ENCODE results near the gene KNG1. TPM values are rescaled to one million over a fixed set of nuclear protein-coding genes. Genes with fewer than 3 reads are reported as not detected.
"Not testable (repeated sequence)": the region's sequence is repeated elsewhere in the genome, so short reads cannot be mapped to it uniquely, and the experiment has no call there.

KNG1 gene
- 56.9 TPM for polyA plus RNA-seq (ENCODE audit: insufficient read length)
- long read RNA-seq, donor 1, transcript KNG1-206 (11 exons, 2,176 nt), result major isoform, 32 of 45 reads
- long read RNA-seq, donor 1, transcript KNG1-201 (10 exons, 3,766 nt), result minor isoform, 6 of 45 reads
- long read RNA-seq, donor 1, partial matches to known transcripts, result 7 of 45 reads
- long read RNA-seq, donor 1, other reads (novel, unspliced or antisense), result 0 of 45 reads
- long read RNA-seq, donor 2, transcript KNG1-206 (11 exons, 2,176 nt), result major isoform, 23 of 26 reads
- long read RNA-seq, donor 2, partial matches to known transcripts, result 0 of 26 reads
- long read RNA-seq, donor 2, other reads (novel, unspliced or antisense), result 0 of 26 reads
- long read RNA-seq, donor 3, partial matches to known transcripts, result 0 of 6 reads
- long read RNA-seq, donor 3, other reads (novel, unspliced or antisense), result 0 of 6 reads
- long read RNA-seq, donor 4, partial matches to known transcripts, result 0 of 2 reads
- long read RNA-seq, donor 4, other reads (novel, unspliced or antisense), result 0 of 2 reads
- long read RNA-seq, donor 5, transcript KNG1-206 (11 exons, 2,176 nt), result major isoform, 27 of 29 reads
- long read RNA-seq, donor 5, partial matches to known transcripts, result 0 of 29 reads
- long read RNA-seq, donor 5, other reads (novel, unspliced or antisense), result 0 of 29 reads
- long read RNA-seq, donor 6, transcript KNG1-206 (11 exons, 2,176 nt), result major isoform, 17 of 33 reads
- long read RNA-seq, donor 6, transcript KNG1-201 (10 exons, 3,766 nt), result minor isoform, 5 of 33 reads
- long read RNA-seq, donor 6, partial matches to known transcripts, result 10 of 33 reads
- long read RNA-seq, donor 6, other reads (novel, unspliced or antisense), result 0 of 33 reads
- long read RNA-seq, donor 7, transcript KNG1-201 (10 exons, 3,766 nt), result minor isoform, 6 of 93 reads
- long read RNA-seq, donor 7, transcript KNG1-206 (11 exons, 2,176 nt), result major isoform, 49 of 93 reads
- long read RNA-seq, donor 7, partial matches to known transcripts, result 37 of 93 reads
- long read RNA-seq, donor 7, other reads (novel, unspliced or antisense), result 0 of 93 reads
- long read RNA-seq, donor 8, transcript KNG1-206 (11 exons, 2,176 nt), result major isoform, 13 of 15 reads
- long read RNA-seq, donor 8, partial matches to known transcripts, result 0 of 15 reads
- long read RNA-seq, donor 8, other reads (novel, unspliced or antisense), result 0 of 15 reads

DNA sequence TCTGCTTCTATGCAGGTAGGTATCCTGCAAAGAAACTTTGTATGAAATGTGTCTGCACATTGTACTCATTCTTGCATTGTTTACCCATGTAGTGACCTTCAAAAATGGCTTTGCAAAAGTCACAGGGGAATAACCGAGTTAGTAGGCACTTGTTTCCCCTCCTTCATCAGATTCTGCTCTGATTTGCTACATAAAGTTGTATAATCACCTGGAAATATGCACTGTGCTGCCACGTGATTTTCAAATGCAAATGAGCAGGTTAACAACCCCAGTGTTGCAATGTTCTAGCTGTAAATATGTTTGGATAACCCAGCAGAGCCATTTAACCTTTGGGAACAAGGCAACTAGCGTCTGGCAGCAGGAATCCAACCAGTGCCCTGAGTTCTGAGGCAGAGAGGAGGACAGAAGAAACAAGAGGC lies at the start of gene KNG1:
KNG1 (plus strand) TSS at position 321 of the 419 bp plus-strand sequence. CDS start 184 bp downstream, outside the sequence.
- DNase-seq, result no peak

DNA sequence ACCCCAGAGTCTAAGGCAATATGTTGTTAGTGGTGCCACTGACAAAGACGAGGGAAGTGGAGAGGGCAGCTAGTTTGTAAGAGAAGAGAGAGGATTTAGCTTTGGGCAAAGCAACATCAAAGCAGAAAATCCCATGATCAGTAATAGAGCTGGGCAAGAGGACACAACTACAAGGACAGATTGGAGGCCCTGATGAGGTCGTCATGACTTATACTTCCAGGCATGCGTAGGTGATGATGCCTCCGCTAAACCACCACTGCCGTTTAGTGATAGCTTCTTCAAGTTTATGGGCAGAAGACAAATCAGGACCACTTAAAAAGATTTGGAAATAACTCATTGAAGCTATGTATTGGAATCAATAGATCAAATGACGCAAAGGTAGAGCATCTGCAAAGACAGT lies 48.7 kb upstream of the KNG1 start:
- no peak for DNase-seq

DNA sequence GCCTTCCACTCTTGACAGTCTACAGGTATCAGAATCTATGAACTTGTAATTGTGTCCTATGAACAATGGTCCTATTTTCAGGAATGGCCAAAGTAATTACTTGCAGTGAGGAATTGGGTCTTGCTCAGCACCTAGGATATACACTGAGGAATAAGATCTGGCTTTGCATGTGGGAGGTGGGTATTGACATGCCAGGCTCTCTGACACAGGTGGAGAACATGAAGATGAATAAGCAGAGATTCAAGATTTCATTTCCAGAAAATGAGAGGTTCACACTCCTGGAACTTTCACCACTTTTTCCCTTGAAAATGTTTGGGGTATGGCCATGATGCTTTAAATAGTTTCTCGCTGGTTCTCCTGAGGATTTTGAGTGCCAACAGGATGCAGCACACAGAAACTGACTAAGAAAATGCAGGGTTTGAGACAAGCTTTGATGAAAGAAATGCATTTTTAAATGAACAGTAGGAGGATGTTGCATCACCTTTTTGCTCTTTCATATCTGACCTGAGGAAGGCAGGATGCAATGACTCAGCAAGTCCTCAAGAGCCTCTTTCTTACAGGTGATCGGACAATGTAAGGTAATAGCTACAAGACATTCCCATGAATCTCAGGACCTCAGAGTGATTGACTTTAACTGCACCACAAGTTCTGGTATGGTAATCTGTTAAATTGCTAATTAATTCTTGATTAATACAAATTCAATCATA lies 47.6 kb upstream of the KNG1 start:
- no peak for DNase-seq

DNA sequence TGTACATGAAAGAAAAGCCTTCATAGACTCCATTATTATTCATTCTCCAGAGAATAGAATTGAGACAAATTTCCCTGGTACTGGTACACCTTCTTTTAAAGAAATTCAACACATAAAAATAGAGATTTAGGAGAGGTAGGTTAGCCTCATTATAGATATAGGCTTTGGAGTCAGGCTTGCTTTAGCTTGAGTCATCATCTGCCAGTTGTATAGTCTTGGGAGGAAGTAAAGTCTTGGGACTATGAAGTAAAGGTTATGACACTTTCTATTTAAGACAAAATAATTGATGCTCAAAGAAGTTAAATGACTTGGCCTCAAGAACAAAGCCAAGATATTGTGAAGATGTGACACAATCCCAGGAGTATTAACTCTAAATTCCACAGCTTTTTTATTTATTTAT lies 47.0 kb upstream of the KNG1 start:
- DNase-seq, result no peak

DNA sequence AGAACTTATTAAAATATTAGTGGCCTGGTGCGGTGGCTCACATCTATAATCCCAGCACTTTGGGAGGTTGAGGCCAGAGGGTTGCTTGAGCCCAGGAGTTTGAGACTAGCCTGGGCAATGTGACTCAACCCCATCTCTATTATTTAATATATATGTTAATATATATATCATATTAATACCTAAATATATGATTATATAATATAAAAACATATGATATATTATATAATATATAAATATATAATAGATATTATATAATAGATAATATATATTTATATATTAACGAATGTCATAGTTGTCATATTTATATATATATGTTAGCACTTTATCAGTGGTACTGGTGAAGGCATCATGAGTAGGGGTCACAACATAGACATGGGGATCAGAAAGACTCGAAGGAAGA lies 46.1 kb upstream of the KNG1 start:
- DNase-seq, result no peak

DNA sequence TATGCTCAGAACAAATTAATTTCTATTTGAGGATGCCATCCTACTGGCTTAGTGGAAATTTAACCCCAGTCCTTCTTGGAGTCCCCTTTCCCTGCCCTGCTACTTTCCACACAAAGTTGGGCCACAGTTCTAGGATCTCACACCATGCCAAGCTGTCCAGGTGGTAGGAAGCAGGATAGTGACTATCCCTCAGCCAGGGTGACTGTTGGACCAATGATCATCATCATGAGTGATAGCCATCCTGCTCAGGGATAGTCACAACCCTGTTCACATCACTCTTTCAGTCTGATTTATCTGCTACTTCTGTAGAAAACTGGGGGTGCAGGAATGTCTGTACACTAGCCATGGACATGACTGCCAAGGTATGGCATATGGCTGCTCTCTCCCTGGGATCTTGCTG lies 38.6 kb upstream of the KNG1 start:
- no peak for DNase-seq

DNA sequence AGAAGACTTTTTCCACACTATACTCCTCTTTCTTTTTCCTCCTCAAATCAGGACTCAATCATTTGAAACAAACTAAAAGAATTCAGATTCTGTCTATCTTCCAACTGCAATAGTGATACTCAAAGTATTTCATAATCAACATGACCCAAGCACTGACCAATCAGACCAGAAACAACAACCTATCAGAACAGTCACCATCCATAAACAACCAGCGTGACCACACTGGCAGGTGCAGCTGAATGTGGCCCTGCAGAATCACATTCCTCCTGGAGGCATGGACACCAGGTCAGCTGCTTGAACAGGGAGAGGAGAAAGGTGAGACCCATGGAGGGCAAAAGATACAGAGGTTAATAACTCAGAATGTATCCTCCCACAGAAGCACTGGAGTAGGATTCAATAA lies 38.0 kb upstream of the KNG1 start:
- DNase-seq, result no peak

DNA sequence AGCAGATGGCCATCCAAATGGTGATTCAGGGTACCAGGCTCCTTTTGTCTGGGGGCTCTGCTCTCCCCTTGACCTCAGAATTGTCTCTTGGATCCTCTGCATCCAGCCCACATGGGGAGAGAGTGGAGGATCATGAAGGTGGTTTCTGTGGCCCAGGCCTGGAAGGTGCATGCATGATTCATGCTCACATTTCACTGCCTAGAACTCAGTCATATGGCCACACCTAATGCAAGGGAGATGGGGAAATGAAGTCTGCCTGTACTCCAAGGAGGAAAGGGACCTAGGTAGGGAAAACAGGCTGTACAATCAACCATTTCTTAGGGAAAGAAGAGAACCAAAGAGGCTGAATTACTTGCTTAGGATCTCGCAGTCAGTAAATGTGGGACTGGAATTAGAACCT lies 36.3 kb upstream of the KNG1 start:
- no peak for DNase-seq

DNA sequence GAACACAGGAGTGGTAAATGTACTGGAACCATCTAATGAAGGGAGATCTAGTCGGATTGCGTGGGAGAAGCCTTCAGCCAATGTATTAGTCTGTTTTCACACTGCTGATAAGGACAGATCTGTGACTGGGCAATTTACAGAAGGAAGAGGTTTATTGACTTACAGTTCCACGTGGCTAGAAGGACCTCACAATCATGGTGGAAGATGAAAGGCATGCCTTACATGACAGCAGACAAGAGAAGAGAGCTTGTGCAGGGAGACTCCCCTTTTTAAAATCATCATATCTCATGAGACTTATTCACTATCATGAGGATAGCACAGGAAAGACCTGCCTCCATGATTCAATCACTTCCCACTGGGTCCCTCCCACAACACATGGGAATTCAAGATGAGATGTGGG lies 34.3 kb upstream of the KNG1 start:
- DNase-seq, result no peak

DNA sequence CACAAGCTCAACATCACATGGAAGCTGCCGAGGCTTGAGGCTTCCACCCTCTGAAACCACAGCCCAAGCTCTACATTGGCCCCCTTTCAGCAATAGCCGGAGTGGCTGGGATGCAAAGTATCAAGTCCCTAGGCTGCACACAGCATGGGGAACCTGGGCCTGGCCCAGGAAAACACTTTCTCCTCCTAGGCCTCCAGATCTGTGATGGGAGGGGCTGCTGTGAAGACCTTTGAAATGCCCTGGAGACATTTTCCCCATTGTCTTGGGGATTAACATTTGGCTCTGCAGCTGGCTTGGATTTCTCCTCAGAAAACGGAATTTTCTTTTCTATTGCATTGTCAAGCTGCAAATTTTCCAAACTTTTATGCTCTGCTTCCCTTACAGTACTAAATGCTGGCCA lies 33.2 kb upstream of the KNG1 start:
- DNase-seq, result no peak

DNA sequence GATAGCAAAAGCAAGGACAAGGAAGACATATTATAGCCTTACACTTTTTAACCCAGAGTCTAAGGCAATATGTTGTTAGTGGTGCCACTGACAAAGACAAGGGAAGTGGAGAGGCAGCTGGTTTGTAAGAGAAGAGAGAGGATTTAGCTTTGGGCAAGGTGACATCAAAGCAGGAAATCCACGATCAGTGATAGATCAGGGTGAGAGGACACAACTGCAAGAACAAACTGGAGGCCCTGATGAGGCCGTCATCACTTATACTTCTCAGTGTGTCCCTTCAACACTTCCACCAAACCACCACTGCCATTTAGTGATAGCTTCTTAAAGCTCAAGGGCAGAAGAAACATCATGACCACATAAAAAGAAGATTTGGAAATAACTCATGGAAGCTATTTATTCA lies 30.7 kb upstream of the KNG1 start:
- not testable (repeated sequence) for DNase-seq

DNA sequence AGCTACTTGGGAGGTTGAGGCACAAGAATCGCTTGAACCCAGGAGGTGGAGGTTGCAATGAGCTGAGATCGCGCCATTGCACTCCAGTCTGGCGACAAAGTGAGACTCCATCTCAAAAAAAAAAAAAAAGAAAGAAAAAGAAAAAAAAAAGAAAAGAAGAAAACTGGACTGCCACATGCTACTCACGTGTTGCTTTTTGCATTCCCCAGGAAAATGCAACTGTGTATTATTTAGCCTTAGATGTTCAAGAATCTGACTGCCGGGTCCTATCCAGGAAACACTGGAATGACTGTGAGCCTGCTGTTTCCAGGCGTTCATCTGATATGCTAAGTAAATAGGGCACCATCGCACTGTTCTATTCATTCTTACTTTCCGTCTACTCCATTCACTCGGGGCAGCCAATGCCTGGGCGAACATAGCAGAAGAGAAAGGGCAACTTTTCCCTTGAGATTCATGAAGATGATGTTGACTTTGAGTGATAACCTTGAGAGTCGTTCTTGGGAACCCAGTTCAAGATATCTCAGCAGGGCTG lies 30.0 kb upstream of the KNG1 start:
- DNase-seq, result no peak

DNA sequence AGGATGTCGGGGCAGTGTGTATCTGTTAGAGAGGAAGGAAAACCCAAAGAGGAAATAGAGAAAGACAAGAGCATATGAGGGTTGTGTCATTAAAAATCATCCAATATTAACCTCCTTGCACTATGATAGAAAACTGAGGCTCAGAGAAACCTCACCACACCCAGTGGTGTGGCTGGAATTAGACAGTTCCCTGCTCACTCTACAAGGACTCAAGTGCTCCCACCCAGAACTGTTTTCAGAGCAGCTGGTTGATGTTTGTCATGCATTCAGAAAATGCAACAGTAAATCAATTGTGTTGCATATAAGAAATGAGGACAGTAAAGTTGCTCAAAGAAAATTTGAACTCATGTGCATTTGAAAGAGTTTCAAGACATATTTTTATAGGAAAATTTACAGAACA lies 26.9 kb upstream of the KNG1 start:
- DNase-seq, result not testable (repeated sequence)

DNA sequence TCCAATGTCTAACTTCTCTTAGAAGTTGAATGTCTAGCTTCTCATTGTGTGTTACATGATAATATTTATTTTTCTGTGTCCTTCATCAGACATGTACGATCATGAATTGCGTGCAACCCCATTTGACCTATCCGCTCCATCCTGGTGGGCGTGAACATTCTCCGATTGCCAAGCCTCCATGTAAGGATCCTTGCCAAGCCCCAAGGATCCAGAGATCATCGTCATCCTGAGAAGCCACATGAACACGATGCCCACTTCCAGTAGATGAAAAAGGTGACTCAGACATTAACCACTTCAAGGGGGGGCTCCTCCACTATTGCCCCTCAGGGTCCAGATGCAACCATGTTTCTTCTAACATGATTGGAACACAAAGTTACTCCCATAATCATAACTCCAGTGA lies 25.5 kb upstream of the KNG1 start:
- no peak for DNase-seq

DNA sequence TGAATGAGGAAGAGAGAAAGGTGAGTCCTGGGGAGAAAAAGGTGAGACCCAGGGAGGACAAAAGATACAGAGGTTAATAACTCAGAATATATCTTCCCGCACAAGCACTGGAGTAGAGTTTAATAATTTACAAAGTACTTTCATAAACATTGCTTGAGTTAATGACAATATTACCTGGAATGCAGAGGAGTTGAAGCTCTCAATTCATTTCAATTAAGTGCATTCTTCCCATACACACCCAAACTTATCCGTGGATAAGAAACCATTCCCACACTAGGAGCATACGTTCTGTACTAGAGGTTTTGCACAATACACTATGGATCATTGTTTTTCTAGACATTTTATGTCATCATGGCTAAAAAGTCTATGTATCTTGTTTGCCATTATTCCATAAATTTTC lies 23.3 kb upstream of the KNG1 start:
- DNase-seq, result no peak

DNA sequence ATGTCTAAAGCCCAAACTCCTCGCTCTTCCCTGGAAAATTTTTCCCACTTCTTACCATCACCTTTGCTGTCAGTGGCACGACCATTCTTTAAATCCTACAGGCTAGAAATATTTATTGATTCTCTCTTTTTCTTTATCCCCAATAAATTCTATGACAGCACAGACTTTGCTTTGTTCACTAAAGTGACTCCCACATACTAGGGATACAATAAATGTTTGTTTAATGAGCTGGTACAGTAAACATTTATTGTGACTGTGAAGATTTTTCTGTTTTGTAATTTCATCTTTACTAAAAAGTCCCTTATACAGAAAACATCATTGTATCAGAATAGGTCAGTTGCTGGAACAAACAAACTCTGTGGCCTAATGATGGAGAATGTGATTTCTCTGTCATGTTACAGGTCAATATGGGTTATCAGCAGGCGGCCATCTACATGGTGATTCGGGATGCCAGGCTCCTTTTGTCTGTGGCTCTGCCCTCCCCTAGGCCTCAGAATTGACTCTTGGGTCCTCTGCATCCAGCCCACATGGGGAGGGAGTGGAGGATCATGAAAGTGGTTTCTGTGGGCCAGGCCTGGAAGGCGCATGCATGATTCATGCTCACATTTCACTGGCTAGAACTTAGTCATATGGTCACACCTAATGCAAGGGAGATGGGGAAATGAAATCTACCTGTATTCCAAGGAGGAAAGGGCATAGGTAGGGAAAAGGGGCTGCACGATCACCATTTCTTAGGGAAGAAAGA lies 22.7 kb upstream of the KNG1 start:
- no peak for DNase-seq

DNA sequence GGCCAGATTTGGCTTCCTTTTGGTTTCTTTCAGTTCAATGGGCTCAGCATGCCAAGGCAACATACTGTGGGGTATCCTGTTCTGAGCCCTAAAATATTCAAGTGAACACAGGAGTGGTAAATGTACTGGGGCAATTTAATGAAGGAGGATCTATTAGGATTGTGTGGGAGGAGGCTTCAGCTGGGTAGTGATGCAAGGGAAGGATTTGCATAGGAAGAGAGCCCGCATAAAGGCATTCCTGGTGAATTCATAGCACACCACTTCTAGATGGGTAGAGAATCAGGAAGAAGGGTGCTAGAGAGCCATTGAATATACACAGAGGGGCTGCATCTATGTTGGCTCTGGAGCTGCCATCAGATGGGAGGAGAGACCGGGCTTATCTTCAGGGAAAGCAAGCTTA lies 20.6 kb upstream of the KNG1 start:
- no peak for DNase-seq

DNA sequence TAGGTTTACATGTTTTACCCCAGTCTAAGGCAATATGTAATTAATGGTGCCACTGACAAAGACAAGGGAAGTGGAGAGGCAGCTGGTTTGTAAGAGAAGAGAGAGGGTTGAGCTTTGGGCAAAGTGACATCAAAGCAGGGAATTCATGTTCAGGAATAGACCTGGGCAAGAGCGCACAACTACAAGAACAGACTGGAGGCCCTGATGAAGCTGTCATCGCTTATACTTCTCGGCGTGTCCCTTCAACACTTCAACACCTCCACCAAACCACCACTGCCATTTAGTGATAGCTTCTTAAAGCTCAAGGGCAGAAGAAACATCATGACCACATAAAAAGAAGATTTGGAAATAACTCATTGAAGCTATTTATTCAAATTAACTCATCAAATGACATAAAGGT lies 19.6 kb upstream of the KNG1 start:
- DNase-seq, result no peak

DNA sequence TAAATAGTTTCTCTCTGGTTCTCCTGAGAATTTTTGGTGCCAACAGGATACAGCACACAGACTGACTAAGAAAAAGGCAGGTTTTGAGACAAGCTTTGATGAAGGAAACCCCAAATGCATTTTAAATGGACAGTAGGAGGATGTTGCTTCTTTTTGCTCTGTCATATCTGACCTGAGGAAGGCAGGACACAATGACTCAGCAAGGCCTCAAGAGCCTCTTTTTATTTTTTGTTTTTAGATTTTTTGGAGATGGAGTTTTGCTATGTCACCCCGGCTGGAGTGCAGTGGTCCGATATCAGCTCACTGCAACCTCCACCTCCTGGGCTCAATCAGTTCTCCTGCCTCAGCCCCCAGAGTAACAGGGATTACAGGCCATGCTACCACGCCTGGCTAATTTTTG lies 16.9 kb upstream of the KNG1 start:
- no peak for DNase-seq

DNA sequence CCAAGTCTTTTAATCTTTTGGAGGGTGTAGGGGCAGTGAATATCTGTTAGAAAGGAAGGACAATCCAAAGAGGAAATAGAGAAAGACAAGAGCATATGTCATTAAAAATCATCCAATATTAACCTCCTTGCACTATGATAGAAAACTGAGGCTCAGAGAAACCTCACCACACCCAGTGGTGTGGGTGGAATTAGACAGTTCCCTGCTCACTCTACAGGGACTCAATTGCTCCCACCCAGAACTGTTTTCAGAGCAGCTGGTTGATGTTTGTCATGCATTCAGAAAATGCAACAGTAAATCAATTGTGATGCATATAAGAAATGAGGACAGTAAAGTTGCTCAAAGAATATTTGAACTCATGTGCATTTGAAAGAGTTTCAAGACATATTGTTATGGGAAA lies 14.7 kb upstream of the KNG1 start:
- not testable (repeated sequence) for DNase-seq
